Activated CD4-positive, CD25-positive, alpha-beta regulatory T cell treated with anti-CD3 and anti-CD28 coated beads, Interleukin-2, amount 50 U/mL, for 72 hours (primary cell): ENCODE data around the gene TEK.
"Not testable (repeated sequence)": the region's sequence is repeated elsewhere in the genome, so short reads cannot be mapped to it uniquely, and the experiment has no call there.

Source experiments
- DNase-seq: peaks from one replicate; pipeline ENCODE4 v3.0.0; 2021

TEK gene

GRCh38 chr9:27182421-27182820 lies 73.4 kb downstream of the TEK start:
- no peak for DNase-seq

DNA sequence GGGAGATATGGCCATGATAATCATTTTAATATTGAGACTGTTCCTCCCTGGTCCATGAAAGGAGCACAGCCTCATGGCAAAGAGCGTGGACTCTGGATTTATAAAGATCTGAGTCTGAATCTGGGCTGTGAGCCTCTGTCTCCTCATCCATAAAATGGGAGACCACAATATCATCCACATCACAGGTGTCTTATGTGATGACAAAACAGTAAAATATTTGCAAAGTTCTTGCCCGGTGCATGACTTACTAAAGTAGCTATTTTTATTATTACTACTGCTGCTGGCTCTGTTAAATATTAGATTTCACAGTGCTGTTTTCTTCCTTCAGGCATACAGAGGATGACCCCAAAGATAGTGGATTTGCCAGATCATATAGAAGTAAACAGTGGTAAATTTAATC lies 74.1 kb downstream of the TEK start:
- no peak for DNase-seq

DNA sequence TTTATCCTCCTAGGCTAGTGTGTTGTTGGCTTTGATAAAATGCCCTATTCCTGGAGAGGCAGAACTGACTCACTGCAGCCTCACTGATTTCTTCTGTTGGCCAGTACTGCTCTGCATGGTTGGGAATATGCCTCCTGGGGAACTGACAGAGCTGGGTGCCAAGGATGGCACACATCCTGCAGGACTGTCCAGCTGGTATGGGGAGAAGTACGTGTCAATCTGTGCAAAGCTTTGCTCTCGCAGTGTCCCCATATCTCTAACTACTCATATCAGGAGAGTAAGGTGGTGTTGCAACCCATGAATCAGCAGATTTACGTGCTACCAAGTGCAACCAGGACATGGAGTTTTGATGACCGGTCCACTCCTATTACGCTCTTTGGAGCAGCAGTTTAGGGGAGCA lies 74.7 kb downstream of the TEK start:
- no peak for DNase-seq

DNA sequence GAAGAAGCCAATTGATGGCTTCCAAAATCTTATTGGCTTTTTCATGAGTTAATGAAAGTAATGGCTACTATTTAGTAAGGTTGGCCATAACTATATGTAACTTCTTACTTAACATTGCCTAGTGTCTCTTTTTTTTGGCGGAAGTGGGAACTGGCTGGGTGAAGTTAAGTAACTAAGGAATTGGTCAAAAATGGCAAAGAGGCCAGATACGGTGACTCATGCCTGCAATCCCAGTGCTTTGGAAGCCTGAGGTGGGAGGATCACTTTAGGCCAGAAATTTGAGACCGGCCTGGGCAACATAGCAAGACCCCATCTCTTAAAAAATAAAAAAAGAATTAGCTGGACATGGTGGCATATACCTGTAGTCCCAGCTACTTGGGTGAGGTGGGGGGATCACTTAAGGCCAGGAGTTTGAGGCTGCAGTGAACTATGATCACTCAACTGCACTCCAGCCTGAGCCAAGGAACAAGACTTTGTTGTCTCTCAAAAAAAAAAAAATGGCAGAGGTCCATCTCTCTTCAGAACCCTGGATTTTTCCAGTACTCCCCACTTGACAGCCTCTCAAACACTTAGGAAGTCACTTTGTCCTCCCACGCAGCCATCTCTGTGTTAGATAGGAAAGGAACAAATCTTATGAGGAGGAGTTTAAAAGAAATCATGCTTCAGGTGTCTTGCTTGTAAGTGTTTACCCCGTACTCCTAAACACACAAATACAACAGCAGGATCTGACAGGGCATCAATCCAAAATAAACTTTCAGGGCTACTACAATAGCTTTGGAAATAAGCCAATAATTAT lies 75.7 kb downstream of the TEK start:
- no peak for DNase-seq

DNA sequence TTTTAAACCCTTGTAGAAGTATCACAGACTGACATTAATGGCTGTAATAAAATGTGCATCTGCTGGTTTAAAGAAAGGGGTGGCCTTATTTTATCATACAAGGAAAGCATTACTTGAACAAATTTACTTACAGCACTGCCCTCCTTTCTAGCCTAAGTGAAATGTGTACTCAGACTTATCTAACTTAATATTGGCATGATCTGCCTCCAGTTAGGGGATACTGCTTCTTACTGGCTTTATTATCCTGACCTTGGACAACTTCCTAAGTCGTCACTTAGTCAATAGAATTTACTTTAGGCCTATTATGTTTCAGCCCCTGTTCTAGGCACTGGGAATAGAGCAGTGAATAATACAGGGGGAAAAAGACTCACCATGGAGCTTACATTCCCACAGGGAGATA lies 79.4 kb downstream of the TEK start:
- no peak for DNase-seq

DNA sequence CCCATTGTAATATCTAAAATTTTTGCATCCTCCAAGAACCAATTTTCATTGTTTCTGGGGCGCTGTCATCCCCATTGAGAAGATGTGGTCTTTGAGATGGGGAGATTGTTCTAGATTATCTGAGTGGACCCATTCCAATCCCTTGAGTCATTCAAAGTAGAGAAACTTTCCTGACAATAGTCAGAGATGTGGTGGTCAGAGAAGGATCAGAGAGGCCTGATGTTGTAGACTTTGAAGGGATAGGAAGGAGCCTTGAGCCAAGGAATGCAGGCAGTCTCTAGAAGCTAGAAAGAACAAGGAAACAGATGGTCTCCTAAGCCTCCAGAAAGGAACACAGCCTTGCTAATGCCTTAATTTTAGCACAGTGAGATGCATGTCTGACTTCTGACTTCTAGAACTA lies 80.4 kb downstream of the TEK start:
- no peak for DNase-seq

- no peak for DNase-seq
These were observed 83.4 kb downstream of the TEK start for GRCh38 chr9:27192291-27192960.

- DNase-seq = no peak
These were observed 84.9 kb downstream of the TEK start for GRCh38 chr9:27193886-27194285.

DNA sequence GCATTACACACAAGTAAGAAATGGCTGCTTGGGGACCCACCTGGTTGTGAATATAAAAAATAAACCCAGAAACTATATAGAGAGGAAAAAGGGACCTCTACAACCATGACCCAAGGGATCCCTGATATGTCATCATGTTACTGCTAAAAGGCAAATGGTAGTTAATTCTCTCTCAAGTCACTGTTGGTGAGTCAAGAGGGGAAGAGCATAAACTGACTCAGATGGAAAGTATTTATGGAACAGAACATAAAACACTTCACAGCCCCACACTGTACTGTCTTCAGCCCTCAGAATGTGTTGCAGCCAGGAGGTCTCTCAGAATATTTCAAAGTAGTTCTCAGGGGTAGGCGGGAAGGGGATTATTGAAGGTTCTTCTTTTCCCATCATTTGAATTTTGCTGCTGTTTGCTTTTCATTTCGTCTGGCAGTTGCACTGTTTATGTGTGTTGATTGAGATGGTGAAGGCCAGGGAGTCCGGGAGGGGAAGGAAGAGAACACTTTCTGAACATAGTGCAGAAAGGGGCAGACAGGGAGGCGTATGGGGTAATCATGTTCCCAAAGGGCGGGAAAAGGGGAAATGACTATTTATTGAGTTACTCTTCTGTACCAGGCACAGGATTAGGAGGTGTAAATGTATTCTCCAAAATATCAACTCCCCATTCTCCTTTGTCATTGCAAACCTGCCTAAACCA lies 85.5 kb downstream of the TEK start:
- DNase-seq = no peak

GRCh38 chr9:27195191-27195590 lies 86.2 kb downstream of the TEK start:
- no peak for DNase-seq

GRCh38 chr9:27196383-27196782 lies 87.4 kb downstream of the TEK start:
- no peak for DNase-seq

- DNase-seq = no peak
These were observed 89.2 kb downstream of the TEK start for GRCh38 chr9:27198190-27198589.

DNA sequence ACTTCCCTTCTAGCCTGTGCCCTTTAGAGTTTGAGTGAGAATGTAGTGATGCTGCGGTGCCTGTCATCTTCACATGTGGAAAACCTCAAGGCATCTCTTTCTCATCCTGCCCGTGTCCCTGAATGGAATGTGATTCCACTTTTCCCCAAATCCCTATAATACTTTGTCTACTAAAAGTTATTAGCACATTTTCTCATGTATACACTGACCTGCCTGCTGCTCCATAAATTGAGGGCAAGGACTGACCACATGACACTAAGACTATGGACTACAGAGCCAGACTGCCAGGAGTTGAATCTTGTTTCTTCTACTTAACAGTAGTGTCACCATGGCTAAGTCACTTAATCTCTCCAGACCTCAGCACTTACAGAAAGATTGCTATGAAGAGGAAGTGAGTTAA lies 93.0 kb downstream of the TEK start:
- DNase-seq = no peak

DNA sequence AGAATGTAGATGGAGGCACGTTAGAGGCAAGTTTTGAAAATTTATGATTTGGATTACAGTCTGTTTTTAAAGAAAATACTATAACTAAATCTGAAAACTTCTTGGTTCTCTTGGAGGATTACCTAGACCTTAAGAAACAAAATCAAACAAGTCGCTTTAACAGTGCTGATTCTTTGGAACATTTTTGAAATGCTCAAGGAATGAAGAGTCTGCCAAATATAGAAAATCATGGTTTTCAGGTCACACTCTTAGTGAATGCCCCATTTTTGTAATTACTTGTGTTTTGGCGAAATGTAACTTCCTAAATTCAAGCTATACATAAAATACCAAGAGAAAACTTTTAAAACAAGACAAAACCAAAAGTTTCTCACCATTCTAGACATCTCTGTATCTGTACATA lies 94.8 kb downstream of the TEK start:
- DNase-seq = no peak

DNA sequence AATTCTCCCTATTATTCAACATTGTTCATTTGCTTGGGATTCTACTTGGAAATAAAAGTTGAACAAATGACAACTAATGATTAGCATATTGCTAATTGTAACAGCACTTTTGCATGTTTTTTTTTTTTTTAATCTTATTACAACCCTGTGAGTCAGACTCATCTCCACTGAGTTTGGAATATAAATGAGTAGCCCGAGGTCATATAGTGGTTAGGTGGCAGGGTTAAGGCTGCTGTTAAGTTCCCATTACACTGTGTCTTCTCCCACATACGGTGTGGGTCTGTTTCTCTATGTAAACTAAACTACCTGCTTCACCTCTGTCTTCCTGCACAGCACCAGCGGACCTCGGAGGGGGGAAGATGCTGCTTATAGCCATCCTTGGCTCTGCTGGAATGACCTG lies 95.6 kb downstream of the TEK start:
- DNase-seq = no peak

DNA sequence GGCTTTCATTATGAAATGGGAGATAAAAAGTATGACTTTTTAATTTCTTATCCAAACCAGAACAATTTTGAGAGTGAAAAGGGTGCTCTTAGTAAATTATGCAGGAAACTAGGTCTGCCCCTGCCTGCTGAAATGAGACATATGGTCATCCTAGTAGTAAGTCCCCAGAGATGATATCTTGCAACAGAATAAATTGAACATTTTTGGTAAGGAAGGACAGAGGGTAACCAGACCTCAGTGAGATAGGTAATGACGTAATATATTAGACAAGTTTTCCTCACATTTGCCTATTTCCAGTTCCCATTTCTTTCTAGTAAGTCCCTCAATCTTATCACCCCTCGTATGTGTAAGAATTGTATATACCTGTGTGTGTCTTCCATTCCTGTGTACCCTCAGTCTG lies 96.2 kb downstream of the TEK start:
- no peak for DNase-seq

- no peak for DNase-seq
These were observed 97.0 kb downstream of the TEK start for GRCh38 chr9:27206041-27206440.

DNA sequence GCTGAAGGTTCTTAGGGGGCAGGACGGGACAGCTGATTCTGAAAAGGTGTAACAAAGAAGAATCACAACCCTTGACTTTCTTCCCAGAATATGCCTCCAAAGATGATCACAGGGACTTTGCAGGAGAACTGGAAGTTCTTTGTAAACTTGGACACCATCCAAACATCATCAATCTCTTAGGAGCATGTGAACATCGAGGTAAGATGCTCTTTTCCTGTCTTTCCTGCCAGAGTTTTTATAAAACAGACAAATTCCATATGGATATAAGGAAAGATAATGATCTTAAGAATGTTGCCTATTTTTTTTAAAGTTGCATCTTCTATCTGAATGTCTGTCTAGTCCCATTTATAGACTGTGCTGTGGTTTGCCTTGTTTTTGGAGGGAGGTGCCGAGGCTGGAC lies 100.0 kb downstream of the TEK start:
- DNase-seq = no peak

DNA sequence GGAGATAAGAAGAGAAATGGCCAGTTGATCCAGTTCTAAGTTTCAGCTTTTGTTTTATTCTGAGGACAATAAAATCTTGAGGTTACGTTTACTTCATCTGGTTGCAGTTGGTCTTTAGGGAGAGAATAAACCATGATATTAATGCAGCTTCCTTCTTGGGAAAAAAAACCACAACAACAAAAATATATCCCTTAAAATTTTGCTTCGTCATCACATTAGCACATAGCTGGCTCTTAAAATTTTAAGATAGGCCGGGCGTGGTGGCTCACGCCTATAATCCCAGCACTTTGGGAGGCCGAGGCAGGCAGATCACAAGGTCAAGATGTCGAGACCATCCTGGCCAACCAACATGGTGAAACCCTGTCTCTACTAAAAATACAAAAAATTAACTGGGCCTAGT lies 101.6 kb downstream of the TEK start:
- no peak for DNase-seq

DNA sequence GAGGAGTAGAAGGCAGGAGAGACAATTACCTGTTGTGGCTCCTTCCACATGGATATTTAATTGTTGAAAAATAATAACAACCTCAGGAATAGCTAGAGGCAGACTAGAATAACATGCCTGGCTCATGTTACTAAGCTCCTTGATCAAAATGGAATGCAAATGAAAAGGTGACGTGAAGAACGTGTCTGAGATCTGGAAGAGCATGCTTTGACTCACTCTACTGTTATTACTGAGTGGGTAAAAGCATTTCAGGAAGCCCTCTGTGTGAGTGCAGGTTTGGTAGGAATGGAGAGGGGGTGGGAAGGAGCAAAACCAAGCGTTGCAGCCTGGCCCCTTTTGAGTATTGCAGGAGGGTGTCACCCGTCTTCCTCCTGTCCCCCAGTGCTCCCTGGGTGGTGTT lies 103.2 kb downstream of the TEK start:
- no peak for DNase-seq

- DNase-seq = no peak
These were observed 103.6 kb downstream of the TEK start for GRCh38 chr9:27212621-27213020.

DNA sequence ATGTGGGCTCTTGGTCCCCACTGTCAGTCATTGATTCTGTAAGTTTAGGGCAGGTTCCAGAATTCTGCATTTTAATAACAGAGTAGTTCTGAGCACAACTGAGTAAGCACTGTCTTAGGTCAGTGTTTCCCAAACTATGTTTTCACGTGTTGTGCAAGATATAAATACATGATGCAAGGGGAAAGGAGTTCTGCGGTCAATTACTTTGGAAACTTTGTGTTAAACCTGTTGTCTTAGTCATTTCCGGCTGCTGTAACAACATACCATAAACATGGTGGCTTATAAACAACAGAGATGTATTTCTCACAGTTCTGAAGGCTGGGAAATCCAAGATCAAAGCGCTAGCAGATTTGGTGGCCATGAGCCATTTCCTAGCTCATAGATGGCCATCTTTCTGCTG lies 118.2 kb downstream of the TEK start:
- no peak for DNase-seq

DNA sequence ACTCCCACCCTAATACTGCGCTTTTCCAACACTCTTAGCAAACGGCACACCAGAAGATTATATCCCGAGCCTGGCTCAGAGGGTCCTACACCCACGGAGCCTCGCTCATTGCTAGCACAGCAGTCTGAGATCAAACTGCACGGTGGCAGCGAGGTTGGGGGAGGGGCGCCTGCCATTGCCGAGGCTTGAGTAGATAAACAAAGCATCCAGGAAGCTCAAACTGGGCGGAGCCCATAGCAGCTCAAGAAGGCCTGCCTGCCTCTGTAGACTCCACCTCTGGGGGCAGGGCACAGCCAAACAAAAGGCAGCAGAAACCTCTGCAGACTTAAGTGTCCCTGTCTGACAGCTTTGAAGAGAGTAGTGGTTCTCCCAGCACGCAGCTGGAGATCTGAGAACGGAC lies 130.6 kb downstream of the TEK start:
- not testable (repeated sequence) for DNase-seq

GRCh38 chr9:27247756-27248155 lies 138.7 kb downstream of the TEK start:
- no peak for DNase-seq
